ENCODE measurements around the gene GPR39. TPM values are rescaled to one million over a fixed set of nuclear protein-coding genes. Genes with fewer than 3 reads are reported as not detected.

Gene GPR39
- total RNA-seq, 4 donors from 2014 or later: 9.1 to 38.5 (median 25.9) TPM

- Histone ChIP-seq H3K27ac (no peak overlapping the region), H3K36me3 (no peaks in the 10 kb centered on the region), H3K9me3 (no peaks in the 10 kb centered on the region), H3K27me3 (no peaks in the 10 kb centered on the region), H3K4me3 (no peak overlapping the region), H3K4me1 (no peaks in the 10 kb centered on the region)
- no peak for DNase-seq
- TF ChIP-seq CTCF (IDR thresholded peaks at IDR 0.05) (no peak), POLR2A (IDR thresholded peaks at IDR 0.05) (no peak)
These were observed 21.5 kb downstream of the GPR39 start for GRCh38 chr2:132437852-132438669.

GRCh38 chr2:132438691-132439090 is 22.1 kb downstream of the GPR39 start:
- DNase-seq: no peak
- Histone ChIP-seq H3K4me3 (no peak overlapping the region), H3K27ac (no peak overlapping the region), H3K27me3 (no peaks in the 10 kb centered on the region), H3K4me1 (no peaks in the 10 kb centered on the region), H3K9me3 (no peaks in the 10 kb centered on the region), H3K36me3 (no peaks in the 10 kb centered on the region)
- TF ChIP-seq POLR2A (IDR thresholded peaks at IDR 0.05): no peak
- TF ChIP-seq CTCF (IDR thresholded peaks at IDR 0.05): no peak

- Histone ChIP-seq H3K27me3 (no peaks in the 10 kb centered on the region), H3K4me1 (no peaks in the 10 kb centered on the region), H3K27ac (no peak overlapping the region), H3K9me3 (no peaks in the 10 kb centered on the region), H3K4me3 (no peak overlapping the region), H3K36me3 (no peaks in the 10 kb centered on the region)
- TF ChIP-seq POLR2A (IDR thresholded peaks at IDR 0.05) (no peak), CTCF (IDR thresholded peaks at IDR 0.05) (no peak)
- DNase-seq: no peak
These were observed 23.2 kb downstream of the GPR39 start for GRCh38 chr2:132439703-132440398.

- Histone ChIP-seq H3K4me1 (no peaks in the 10 kb centered on the region), H3K27ac (no peak overlapping the region), H3K4me3 (no peak overlapping the region), H3K27me3 (no peaks in the 10 kb centered on the region), H3K9me3 (no peaks in the 10 kb centered on the region), H3K36me3 (no peaks in the 10 kb centered on the region)
- no peak for TF ChIP-seq POLR2A (IDR thresholded peaks at IDR 0.05)
- no peak for TF ChIP-seq CTCF (IDR thresholded peaks at IDR 0.05)
- no peak for DNase-seq
These were observed 24.4 kb downstream of the GPR39 start for GRCh38 chr2:132441051-132441450.

- H3K27me3 ChIP-seq: no peaks in the 10 kb centered on the region
- H3K4me3 ChIP-seq: no peak overlapping the region
- no peaks in the 10 kb centered on the region for H3K9me3 ChIP-seq
- no peaks in the 10 kb centered on the region for H3K36me3 ChIP-seq
- DNase-seq: no peak
- no peaks in the 10 kb centered on the region for H3K4me1 ChIP-seq
- TF ChIP-seq POLR2A (IDR thresholded peaks at IDR 0.05): no peak
- TF ChIP-seq CTCF (IDR thresholded peaks at IDR 0.05): no peak
- H3K27ac ChIP-seq: no peak overlapping the region
These were observed 25.7 kb downstream of the GPR39 start for GRCh38 chr2:132442278-132442677.

All from Peyer's patch (tissue), 4 donors.